ENCODE results near the gene ELAVL3. TPM values are rescaled to one million over a fixed set of nuclear protein-coding genes. Genes with fewer than 3 reads are reported as not detected.

Gene ELAVL3
- total and polyA plus RNA-seq, 2 donors (not counting 3 experiments of a cell fraction or from before 2014, with no cell fraction given), result not detected

DNA sequence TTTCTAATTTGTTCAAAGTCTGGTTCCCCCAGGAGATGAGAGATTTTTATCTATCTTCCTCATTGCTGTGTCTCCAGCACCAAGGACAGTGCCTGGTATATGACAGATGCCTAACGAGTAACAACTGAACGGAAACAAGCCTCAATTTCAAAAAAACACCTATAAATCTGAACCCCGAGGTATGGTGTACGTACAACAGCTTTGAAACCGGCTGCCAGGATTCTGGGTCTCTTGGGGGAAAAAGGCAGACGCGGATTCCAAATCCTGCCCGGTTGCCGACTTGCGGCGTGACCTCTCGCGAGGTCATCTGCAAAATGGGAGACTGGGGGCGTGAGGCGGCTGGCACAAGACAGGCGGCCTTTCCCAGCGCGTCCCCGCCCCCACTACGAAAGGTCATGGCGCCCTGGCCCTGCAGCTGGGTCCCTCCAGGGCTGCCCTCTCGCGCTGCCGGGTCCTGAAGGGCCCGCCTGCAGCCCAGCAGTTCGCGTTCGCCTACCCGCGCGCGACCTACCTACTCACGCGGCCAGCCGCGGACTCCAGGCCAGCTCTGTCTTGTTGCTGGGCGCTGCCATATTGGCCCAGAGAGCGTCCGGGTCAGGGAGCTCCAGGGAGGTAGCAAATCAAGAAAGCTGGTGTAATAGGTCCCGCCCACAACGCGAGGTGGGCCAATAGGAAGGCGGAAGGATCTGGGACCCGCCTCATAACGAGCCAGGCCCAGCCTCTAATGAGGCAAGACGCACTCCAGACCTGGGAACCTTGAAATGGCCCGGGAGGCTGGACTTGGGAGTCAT, 47.9 kb upstream of the ELAVL3 start, which contains the start of gene ECSIT:
TSS of gene ECSIT (minus strand) at position 584 of the 791 bp plus-strand sequence. CDS start 9,964 bp downstream, outside the sequence.
- intact Hi-C loops (cut with micrococcal nuclease) (loop anchor here (1.0 to 2.0 kb wide), 3 partner anchors 23 to 58 kb away; partner anchors contain the start of genes ELOF1 and ZNF653), dilution Hi-C loops (cut with MboI; ENCODE audit: extremely low pct_ligation_motif_present, low sequenced_read_pairs) (no loop called here)
- no peaks in the 10 kb centered on the region for H4K20me1 ChIP-seq (replicated peaks; ENCODE audit: control insufficient read depth, extremely low read depth, insufficient read depth, low read length)
- H3K9ac ChIP-seq (replicated peaks; ENCODE audit: extremely low read depth, insufficient read depth, low read length), result peak within 1 kb of the TSS; percentile 86
- H3K4me2 ChIP-seq (ENCODE audit: insufficient read depth, low read length), result peak within 1 kb of the TSS; percentile 67
- BruUV-seq (replicated peaks), result TSS peak; percentile 74
- no peaks in the 10 kb centered on the region for H3K27me3 ChIP-seq (ENCODE audit: control insufficient read depth in 2 of 2, insufficient read depth in 2 of 2, low read length in 2 of 2)
- peak; percentile 99 for FAIRE-seq
- CTCF ChIA-PET, result interaction anchor here (1.2 kb wide), 1 partner anchor 235 kb away, joined by 3 read pairs; no protein-coding TSS in a partner anchor
- H3K27ac ChIP-seq (ENCODE audit: insufficient read depth, low read depth, low read length), result peak within 1 kb of the TSS; percentile 82
- DNase-seq (ENCODE audit: low read depth, low spot score), result peak; percentile 99
- H3K9me3 ChIP-seq (replicated peaks; ENCODE audit: control insufficient read depth, insufficient read depth, low read length), result no peaks in the 10 kb centered on the region
- H3K4me3 ChIP-seq (replicated peaks in 1 of 3; ENCODE audit: insufficient read depth in 1 of 3, low read depth in 1 of 3, low read length in 3 of 3), result peak within 1 kb of the TSS; percentile 52 to 98 (median 90)
- peaks cover 6% of the 10 kb centered on the region for H3K79me2 ChIP-seq (ENCODE audit: control insufficient read depth, insufficient read depth, low read length)
- POLR2A ChIA-PET, result interaction anchor here (0.6 kb wide), 1 partner anchor 1307 kb away, joined by 5 read pairs; no protein-coding TSS in a partner anchor
- TF ChIP-seq JUN (IDR thresholded peaks at IDR 0.05; ENCODE audit: borderline replicate concordance, insufficient read depth, insufficient read length, low read depth), result no peak
- TF ChIP-seq, protein P1, sequence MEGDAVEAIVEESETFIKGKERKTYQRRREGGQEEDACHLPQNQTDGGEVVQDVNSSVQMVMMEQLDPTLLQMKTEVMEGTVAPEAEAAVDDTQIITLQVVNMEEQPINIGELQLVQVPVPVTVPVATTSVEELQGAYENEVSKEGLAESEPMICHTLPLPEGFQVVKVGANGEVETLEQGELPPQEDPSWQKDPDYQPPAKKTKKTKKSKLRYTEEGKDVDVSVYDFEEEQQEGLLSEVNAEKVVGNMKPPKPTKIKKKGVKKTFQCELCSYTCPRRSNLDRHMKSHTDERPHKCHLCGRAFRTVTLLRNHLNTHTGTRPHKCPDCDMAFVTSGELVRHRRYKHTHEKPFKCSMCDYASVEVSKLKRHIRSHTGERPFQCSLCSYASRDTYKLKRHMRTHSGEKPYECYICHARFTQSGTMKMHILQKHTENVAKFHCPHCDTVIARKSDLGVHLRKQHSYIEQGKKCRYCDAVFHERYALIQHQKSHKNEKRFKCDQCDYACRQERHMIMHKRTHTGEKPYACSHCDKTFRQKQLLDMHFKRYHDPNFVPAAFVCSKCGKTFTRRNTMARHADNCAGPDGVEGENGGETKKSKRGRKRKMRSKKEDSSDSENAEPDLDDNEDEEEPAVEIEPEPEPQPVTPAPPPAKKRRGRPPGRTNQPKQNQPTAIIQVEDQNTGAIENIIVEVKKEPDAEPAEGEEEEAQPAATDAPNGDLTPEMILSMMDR (IDR thresholded peaks at IDR 0.05; ENCODE audit: extremely low read depth in 1 of 2, insufficient read depth in 1 of 2, low read depth in 1 of 2, low read length in 2 of 2), result no peak
- no peak for TF ChIP-seq FOS (IDR thresholded peaks at IDR 0.05; ENCODE audit: borderline replicate concordance, insufficient read depth, low read length)
- no peak for TF ChIP-seq POLR2A (IDR thresholded peaks at IDR 0.05; ENCODE audit: low read depth, low read length)
- no peak for TF ChIP-seq EZH2 (IDR thresholded peaks at IDR 0.05; ENCODE audit: borderline replicate concordance, low read depth, low read length, severe bottlenecking)
- TF ChIP-seq, protein P2, sequence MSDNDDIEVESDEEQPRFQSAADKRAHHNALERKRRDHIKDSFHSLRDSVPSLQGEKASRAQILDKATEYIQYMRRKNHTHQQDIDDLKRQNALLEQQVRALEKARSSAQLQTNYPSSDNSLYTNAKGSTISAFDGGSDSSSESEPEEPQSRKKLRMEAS (IDR thresholded peaks at IDR 0.05; ENCODE audit: insufficient read depth, insufficient read length), result peak; percentile 9
- TF ChIP-seq GATA2 (IDR thresholded peaks at IDR 0.05; ENCODE audit: insufficient read depth, insufficient read length, low read depth, low read length), result peak; percentile 64
- peak; percentile 77 for TF ChIP-seq POLR2AphosphoS5 (IDR thresholded peaks at IDR 0.05; ENCODE audit: insufficient read depth, low read depth, low read length)
- TF ChIP-seq MYC (IDR thresholded peaks at IDR 0.05; ENCODE audit: low read depth, low read length), result no peak
- peaks cover 8% of the 10 kb centered on the region for H3K4me1 ChIP-seq (ENCODE audit: control insufficient read depth, extremely low read depth, insufficient read depth, low read length)
- no peaks in the 10 kb centered on the region for H3K9me1 ChIP-seq (replicated peaks; ENCODE audit: control insufficient read depth, extremely low read depth, insufficient read depth, low read length)
- H2AFZ ChIP-seq (ENCODE audit: low read depth, low read length), result peak within 1 kb of the TSS; percentile 86
- H3K36me3 ChIP-seq (ENCODE audit: control insufficient read depth in 2 of 2, extremely low read depth in 1 of 2, insufficient read depth in 2 of 2, low read length in 2 of 2), result no peaks in the 10 kb centered on the region

Data from endothelial cell of umbilical vein (primary cell).